Gastroesophageal sphincter (tissue), 4 donors: ENCODE measurements around the gene VENTX. TPM values are rescaled to one million over a fixed set of nuclear protein-coding genes. Genes with fewer than 3 reads are reported as not detected.

Experiments used
- ATAC-seq: fragments of 150-250 bp; one replicate; pipeline ENCODE4 v1.9.1; 2016; ENCODE audit warnings: mild to moderate bottlenecking, moderate library complexity
- H3K27ac ChIP-seq, 4 donors: fragments of 200-600 bp; sonication (generic) in 3 of 4; 1 replicate in 3 of 4; 2 replicates in 1 of 4; pipeline ENCODE4 v1.5.1; 2016 to 2019
- H3K27me3 ChIP-seq: fragments of 200-600 bp; sonication (generic); one replicate; pipeline ENCODE4 v1.5.1; 2019
- H3K36me3 ChIP-seq, 2 donors: fragments of 200-600 bp; sonication (generic); one replicate each; pipeline ENCODE4 v1.5.1; 2019; ENCODE audit warnings: control low read depth in 1 of 2
- H3K4me1 ChIP-seq, 3 donors: fragments of 200-600 bp; sonication (generic); 1 replicate in 2 of 3; 2 replicates in 1 of 3; pipeline ENCODE4 v1.5.1; 2016 to 2019; ENCODE audit warnings: control low read depth in 2 of 3
- H3K4me3 ChIP-seq, 2 donors: fragments of 200-600 bp; sonication (generic); one replicate each; pipeline ENCODE4 v1.5.1; 2019; ENCODE audit warnings: mild to moderate bottlenecking in 1 of 2, moderate library complexity in 1 of 2
- H3K9me3 ChIP-seq, 3 donors: fragments of 200-600 bp; sonication (generic); one replicate each; pipeline ENCODE4 v1.5.1; 2017 to 2019; ENCODE audit warnings: control low read depth in 2 of 3
- CTCF ChIP-seq, 4 experiments: fragments of 200-600 bp in 2 of 4; fragments of 450-650 bp in 2 of 4; sonication (generic) in 1 of 4; IDR thresholded peaks; one replicate each; pipeline ENCODE4 v1.5.1; 2017 to 2019; ENCODE audit warnings: antibody characterized with exemption in 4 of 4, mild to moderate bottlenecking in 2 of 4, moderate library complexity in 2 of 4
- EP300 ChIP-seq: sonication (generic); formaldehyde crosslinking; IDR thresholded peaks from one replicate; pipeline ENCODE4 v1.6.1; 2017; ENCODE audit warnings: antibody characterized with exemption, mild to moderate bottlenecking
- POLR2A ChIP-seq, 2 donors: fragments of 450-650 bp; IDR thresholded peaks; one replicate each; pipeline ENCODE4 v1.6.1; 2017; ENCODE audit warnings: antibody characterized with exemption in 2 of 2, mild to moderate bottlenecking in 2 of 2, moderate library complexity in 1 of 2
- POLR2AphosphoS5 ChIP-seq: sonication (generic); formaldehyde crosslinking; IDR thresholded peaks from one replicate; pipeline ENCODE4 v1.6.1; 2017; ENCODE audit warnings: antibody characterized with exemption
- WGBS, 2 donors: methylation state at CpG; one replicate each; pipeline ENCODE4 v1.1.5; 2018; ENCODE audit warnings: low coverage in 1 of 2; 5-methylcytosine and 5-hydroxymethylcytosine counted together
- total RNA-seq, 4 donors: library from RNA; depleted of rRNA; stranded (reverse); fragments of >200 nt; gene quantifications; one replicate each; pipeline ENCODE4 v1.1.0, GENCODE V29; 2016

VENTX gene
- total RNA-seq, 4 donors from 2014 or later = 0.66 to 2.3 (median 1.4) TPM

GRCh38 chr10:133253361-133253955 lies 15.8 kb downstream of the VENTX start:
- Histone ChIP-seq H3K27ac (no peak overlapping the region), H3K4me3 (no peak overlapping the region), H3K9me3 (no peaks in the 10 kb centered on the region), H3K4me1 (peaks cover 0 to 15% (median 12%) of the 10 kb centered on the region in 3 donors), H3K36me3 (no peaks in the 10 kb centered on the region), H3K27me3 (peaks cover 70% of the 10 kb centered on the region)
- 72 to 100% methylated on average over 1 to 11 of the region's 22 CpGs for WGBS, 2 donors
- TF ChIP-seq CTCF (IDR thresholded peaks at IDR 0.05) = no peak
- TF ChIP-seq POLR2A (IDR thresholded peaks at IDR 0.05) = no peak
- TF ChIP-seq EP300 = no peak
- no peak for TF ChIP-seq POLR2AphosphoS5
- ATAC-seq = no peak

- ATAC-seq = no peak
- Histone ChIP-seq H3K27ac (no peak overlapping the region), H3K9me3 (no peaks in the 10 kb centered on the region), H3K36me3 (no peaks in the 10 kb centered on the region), H3K4me1 (peaks cover 0 to 26% (median 20%) of the 10 kb centered on the region in 3 donors), H3K4me3 (no peak overlapping the region), H3K27me3 (peaks cover 59% of the 10 kb centered on the region)
- WGBS, 2 donors = 57 to 64% methylated on average over 9 to 10 of the region's 13 CpGs
- TF ChIP-seq POLR2A (IDR thresholded peaks at IDR 0.05) = no peak
- TF ChIP-seq POLR2AphosphoS5 = no peak
- no peak for TF ChIP-seq CTCF (IDR thresholded peaks at IDR 0.05)
- no peak for TF ChIP-seq EP300
Observed at GRCh38 chr10:133254421-133255120, 16.9 kb downstream of the VENTX start.

- Histone ChIP-seq H3K27ac (no peak overlapping the region), H3K9me3 (no peaks in the 10 kb centered on the region), H3K4me1 (peaks cover 0 to 33% (median 26%) of the 10 kb centered on the region in 3 donors), H3K27me3 (peaks cover 51% of the 10 kb centered on the region), H3K36me3 (no peaks in the 10 kb centered on the region), H3K4me3 (no peak overlapping the region)
- no peak for ATAC-seq
- TF ChIP-seq EP300 = no peak
- TF ChIP-seq CTCF (IDR thresholded peaks at IDR 0.05) = no peak
- TF ChIP-seq POLR2AphosphoS5 = no peak
- TF ChIP-seq POLR2A (IDR thresholded peaks at IDR 0.05) = no peak
- WGBS, 2 donors = no CpG with 5 or more reads among the region's 15 CpGs
Observed at GRCh38 chr10:133255323-133255722, 17.7 kb downstream of the VENTX start.

- peaks cover 31% of the 10 kb centered on the region for H3K27me3 ChIP-seq
- peaks cover 0 to 50% (median 26%) of the 10 kb centered on the region in 3 donors for H3K4me1 ChIP-seq
- H3K9me3 ChIP-seq = no peaks in the 10 kb centered on the region
- WGBS, 2 donors = 0 to 4% methylated on average over 1 to 9 of the region's 27 CpGs
- peak overlapping the region in 3 of 4 donors; percentile 53 to 75 (median 54) for H3K27ac ChIP-seq
- no peaks in the 10 kb centered on the region for H3K36me3 ChIP-seq
- TF ChIP-seq POLR2A (IDR thresholded peaks at IDR 0.05) (no peak), CTCF (IDR thresholded peaks at IDR 0.05) (peak in 2 of 4 experiments; percentile 30 to 50), EP300 (no peak)
- peak overlapping the region in 1 of 2 donors; percentile 36 for H3K4me3 ChIP-seq
- ATAC-seq = peak; percentile 24
Observed at GRCh38 chr10:133257489-133258065, 19.9 kb downstream of the VENTX start.
